ENCODE measurements around the gene TCFL5.
A peak's percentile ranks its signal among the peaks of the same experiment; 100 is the strongest.

The TCFL5 gene

GRCh38 chr20:62796699-62797491 lies 64.7 kb downstream of the TCFL5 start:
- peak overlapping the region; percentile 90 for H3K27ac ChIP-seq
- TF ChIP-seq CTCF (conservative IDR thresholded peaks at IDR 0.05): no peak

DNA sequence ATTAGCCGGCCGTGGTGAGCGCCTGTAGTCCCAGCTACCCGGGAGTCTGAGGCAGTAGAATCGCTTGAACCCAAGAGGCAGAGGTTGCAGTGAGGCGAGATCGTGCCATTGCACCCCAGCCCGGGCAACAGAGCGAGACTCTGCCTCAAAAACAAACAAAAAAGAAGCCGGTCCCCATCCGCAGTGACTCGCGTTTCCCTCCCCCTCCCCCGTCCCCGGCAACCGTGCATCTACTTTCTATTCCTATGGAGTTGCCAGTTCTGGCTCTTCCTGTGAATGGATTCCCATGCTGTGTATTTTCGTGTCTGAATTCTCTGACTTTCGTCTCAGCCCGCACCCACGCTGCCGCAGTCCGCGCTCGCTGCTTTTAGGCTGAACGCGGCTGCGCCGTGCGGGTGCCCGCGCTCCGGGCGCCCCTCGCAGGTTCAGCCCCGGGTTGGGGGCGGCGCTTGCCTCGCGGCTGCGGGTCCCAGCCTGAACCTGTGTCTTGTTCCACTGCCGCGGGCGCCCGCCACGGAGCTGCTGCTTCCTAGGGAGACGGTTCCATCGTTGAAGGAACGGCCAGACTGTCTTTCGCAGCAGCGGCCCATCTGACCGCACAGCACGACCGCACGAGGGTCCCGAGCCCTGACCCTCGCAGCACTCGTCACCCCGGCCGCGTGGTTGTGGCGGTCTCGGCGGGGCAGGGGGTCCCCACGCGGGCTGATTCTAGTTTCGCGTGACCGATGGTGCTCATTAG lies 66.4 kb downstream of the TCFL5 start:
- peak overlapping the region; percentile 90 for H3K27ac ChIP-seq
- TF ChIP-seq CTCF (conservative IDR thresholded peaks at IDR 0.05): no peak

DNA sequence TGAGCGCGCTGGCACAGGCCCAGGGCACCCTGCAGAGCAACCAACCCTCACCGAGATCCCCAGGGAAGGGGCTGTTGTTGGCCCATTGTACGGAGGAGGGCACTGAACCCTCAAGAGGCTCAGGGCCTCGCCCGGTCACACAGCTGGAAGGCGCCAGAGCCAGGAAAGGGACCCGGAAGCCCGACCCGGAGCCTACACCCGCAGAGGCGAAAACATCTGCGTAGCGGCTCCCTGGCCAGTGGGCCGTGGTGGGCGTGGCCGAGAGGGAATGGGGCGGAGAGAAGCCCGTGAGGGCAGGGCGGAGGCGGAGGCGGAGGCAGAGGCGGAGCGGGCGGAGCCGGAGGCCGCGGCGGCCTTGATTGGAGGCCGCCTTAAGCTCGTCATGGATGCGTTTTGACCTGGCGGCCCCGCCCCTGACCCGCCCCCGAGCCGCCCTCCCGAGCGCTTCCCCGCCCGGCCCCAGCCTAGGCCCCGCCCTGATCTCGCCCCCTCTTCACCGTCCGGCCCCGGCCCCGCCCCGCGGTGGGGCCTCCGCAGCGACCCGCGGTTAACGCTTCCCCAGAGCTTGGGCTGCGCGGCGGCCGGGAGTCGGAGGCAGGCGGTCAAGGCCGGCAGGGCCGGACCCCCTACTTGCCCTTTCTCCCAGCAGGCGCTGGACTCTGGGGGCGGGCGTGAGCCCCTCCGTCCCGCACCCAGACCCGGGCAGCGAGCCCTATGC lies 67.5 kb downstream of the TCFL5 start:
- H3K27ac ChIP-seq: peak overlapping the region; percentile 90
- no peak for TF ChIP-seq CTCF (conservative IDR thresholded peaks at IDR 0.05)

DNA sequence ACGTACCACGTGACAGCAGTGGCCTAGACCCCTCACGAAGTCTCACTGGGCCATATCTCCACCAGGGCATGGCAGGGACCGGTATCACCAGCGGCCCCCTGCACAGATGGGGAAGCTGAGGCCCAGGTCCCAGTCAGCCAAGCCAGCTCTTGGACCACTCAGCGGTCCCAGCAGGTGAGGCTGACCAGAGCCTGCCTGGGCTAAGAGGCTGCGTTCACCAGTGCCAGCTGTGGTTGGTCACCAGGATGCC lies 67.9 kb downstream of the TCFL5 start:
- peak overlapping the region; percentile 90 for H3K27ac ChIP-seq

DNA sequence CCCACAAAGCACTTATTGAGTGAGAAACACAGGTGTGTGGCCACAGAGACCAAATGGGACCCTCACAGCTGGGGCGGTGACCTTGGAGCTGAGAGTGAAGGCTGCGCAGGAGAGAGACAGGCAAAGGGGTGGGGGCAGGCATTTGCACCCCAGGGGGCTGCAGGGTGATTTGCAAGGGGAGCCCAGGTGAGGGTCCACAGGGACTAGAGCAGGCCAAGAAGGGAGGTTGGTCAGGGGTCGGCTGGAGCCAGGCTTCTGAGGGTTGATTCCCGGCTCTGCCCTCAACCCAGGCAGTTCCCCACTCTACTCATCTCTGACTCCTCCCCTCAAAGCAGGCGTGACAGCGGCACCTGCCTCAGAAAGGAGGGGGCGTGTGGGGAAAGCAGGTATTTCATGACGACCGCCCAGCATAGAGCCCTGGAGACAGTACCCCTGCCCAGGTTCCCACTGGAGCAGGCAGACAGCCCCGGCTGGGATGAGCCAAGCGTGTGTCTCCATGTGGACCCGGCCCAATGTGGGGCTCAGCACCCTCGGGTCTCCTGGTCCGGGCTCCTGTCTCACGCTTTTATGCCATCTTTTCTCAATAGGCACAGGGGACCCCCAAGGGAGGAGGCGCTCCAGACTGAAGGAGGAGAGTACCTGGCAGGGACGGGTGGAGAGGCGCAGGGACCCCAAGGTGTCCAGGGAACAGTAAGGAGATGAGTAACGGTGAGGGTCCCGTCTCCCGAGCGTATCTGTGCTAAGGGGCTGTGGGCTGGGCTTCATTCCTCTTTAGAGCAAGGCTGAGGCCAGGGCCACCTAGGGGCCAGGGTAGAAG lies 68.5 kb downstream of the TCFL5 start:
- TF ChIP-seq CTCF (conservative IDR thresholded peaks at IDR 0.05): no peak
- peak overlapping the region; percentile 90 for H3K27ac ChIP-seq

More for the DNA sequence above, 67.9 kb downstream of the TCFL5 start:
- TF ChIP-seq CTCF (conservative IDR thresholded peaks at IDR 0.05): no peak

DNA sequence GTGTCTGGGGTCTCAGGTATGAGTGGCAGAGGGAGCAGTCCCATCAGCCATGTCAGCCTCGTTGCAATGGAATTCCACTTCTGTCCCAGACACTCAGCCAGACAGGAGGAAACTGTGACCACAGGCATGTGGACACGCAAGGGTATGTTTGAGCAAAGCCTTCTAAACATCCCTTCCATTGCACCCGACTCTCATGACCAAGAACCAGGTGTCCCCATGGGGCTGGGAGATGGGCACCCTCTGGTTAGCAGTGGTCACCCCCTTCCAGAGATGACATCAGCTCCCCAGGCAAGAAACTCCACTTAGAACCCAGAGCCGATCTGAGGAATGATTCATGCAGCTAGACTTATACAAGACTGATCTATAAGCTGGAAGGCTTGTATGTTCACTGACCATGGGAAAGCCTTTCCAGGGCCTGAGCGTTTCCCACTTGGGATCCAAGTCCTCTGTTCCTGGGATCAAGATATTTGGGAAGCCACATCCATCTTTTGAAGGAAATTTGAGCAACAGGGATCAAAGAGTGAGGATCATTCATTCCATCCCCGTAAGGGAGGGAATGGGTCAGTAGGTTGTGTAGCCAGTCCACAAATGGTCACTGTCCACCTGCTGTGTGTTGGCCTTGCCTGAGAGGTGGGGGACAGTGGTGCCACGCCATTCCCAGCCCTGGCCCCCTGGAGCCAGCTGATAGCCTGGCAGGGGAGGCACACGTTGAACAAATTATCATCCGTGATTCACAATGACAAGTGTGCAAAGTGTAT lies 69.3 kb downstream of the TCFL5 start:
- H3K27ac ChIP-seq: no peak overlapping the region
- no peak for TF ChIP-seq CTCF (conservative IDR thresholded peaks at IDR 0.05)
